PC-9 (cell line): ENCODE data around the gene CTXND1. TPM values are rescaled to one million over a fixed set of nuclear protein-coding genes. Genes with fewer than 3 reads are reported as not detected.
A peak's percentile ranks its signal among the peaks of the same experiment; 100 is the strongest.
"Not testable (repeated sequence)": the region's sequence is repeated elsewhere in the genome, so short reads cannot be mapped to it uniquely, and the experiment has no call there.

Experiments used
- BruUV-seq: library from RNA; stranded (reverse); fragments of 400-500 nt; replicated peaks from 2 replicates; lab custom pipeline; 2021; lab: Mats Ljungman, UMichigan
- CTCF ChIA-PET: fragments of 300-600 bp; sonication (Branson Sonifier 250); formaldehyde crosslinking; loops from one replicate; lab custom pipeline; 2022; ENCODE audit warnings: antibody characterized with exemption; lab: Charles Lee
- POLR2A ChIA-PET: fragments of 300-600 bp; sonication (Branson Sonifier 250); formaldehyde crosslinking; loops from one replicate; lab custom pipeline; 2022; ENCODE audit warnings: antibody characterized with exemption; ENCODE audit not compliant: unreplicated experiment; lab: Charles Lee
- DNase-seq, 2 experiments: peaks; one replicate each; pipeline versions ENCODE4 v3.0.0 to v3.0.0-alpha.2; 2015 to 2022; ENCODE audit warnings: mixed read lengths in 1 of 2
- H2AFZ ChIP-seq: fragments of 200-600 bp; sonication (generic); 2 replicates; pipeline ENCODE4 v1.8.1; 2017; ENCODE audit warnings: antibody characterized with exemption
- H3F3A ChIP-seq: fragments of 200-600 bp; sonication (generic); 2 replicates; pipeline ENCODE4 v1.8.1; 2017; ENCODE audit warnings: antibody characterized with exemption, mild to moderate bottlenecking, low read depth; ENCODE audit not compliant: insufficient read depth
- H3K27ac ChIP-seq: fragments of 200-600 bp; sonication (generic); 2 replicates; pipeline ENCODE4 v1.6.1; 2016; ENCODE audit warnings: mixed run types
- H3K27me3 ChIP-seq: fragments of 200-600 bp; sonication (generic); 2 replicates; pipeline ENCODE4 v1.6.1; 2016; ENCODE audit warnings: low read depth, mixed run types; ENCODE audit not compliant: insufficient read depth
- H3K36me3 ChIP-seq: fragments of 200-600 bp; sonication (generic); 2 replicates; pipeline ENCODE4 v1.6.1; 2016; ENCODE audit warnings: low read depth, mixed run types
- H3K4me1 ChIP-seq: fragments of 200-600 bp; sonication (generic); replicated peaks from 2 replicates; pipeline ENCODE4 v1.6.1; 2016; ENCODE audit warnings: mixed run types; ENCODE audit not compliant: insufficient read depth
- H3K4me2 ChIP-seq: fragments of 200-600 bp; sonication (generic); 2 replicates; pipeline ENCODE4 v1.6.1; 2017; ENCODE audit warnings: mixed run types
- H3K4me3 ChIP-seq: fragments of 200-600 bp; sonication (generic); 2 replicates; pipeline ENCODE4 v1.6.1; 2016; ENCODE audit warnings: mixed run types
- H3K79me2 ChIP-seq: fragments of 200-600 bp; sonication (generic); 2 replicates; pipeline ENCODE4 v1.6.1; 2017; ENCODE audit warnings: low read depth, mixed run types
- H3K9me2 ChIP-seq: fragments of 200-600 bp; sonication (generic); 2 replicates; pipeline ENCODE4 v1.8.1; 2017; ENCODE audit warnings: mild to moderate bottlenecking; ENCODE audit not compliant: insufficient read depth
- H3K9me3 ChIP-seq: fragments of 200-600 bp; sonication (generic); 2 replicates; pipeline ENCODE4 v1.8.1; 2016; ENCODE audit warnings: low read depth; ENCODE audit not compliant: insufficient read depth
- H4K20me1 ChIP-seq: fragments of 200-600 bp; sonication (generic); 2 replicates; pipeline ENCODE4 v1.8.1; 2017; ENCODE audit not compliant: insufficient read depth
- CTCF ChIP-seq: fragments of 200-600 bp; sonication (generic); conservative IDR thresholded peaks from 2 replicates; pipeline ENCODE4 v1.6.1; 2017; ENCODE audit warnings: mixed run types, antibody characterized with exemption, mild to moderate bottlenecking, moderate library complexity
- EZH2 ChIP-seq: fragments of 200-600 bp; sonication (generic); IDR thresholded peaks from 2 replicates; pipeline ENCODE4 v1.8.0; 2017; ENCODE audit warnings: antibody characterized with exemption, low read depth
- intact Hi-C: fragments of 100-400 bp; cut with micrococcal nuclease; formaldehyde crosslinking; loops from one replicate; pipeline ENCODE4 v1.10.0; 2022; ENCODE audit not compliant: unreplicated experiment
- total RNA-seq: library from RNA; stranded (reverse); gene quantifications from 2 replicates; pipeline ENCODE4 v1.2.3, GENCODE V29; 2021

CTXND1 gene
- total RNA-seq, 1 experiment from 2014 or later, result not detected

- CTCF ChIA-PET, result no interaction called here
- TF ChIP-seq EZH2, result no peak
- TF ChIP-seq CTCF, result no peak
- H3K27me3 ChIP-seq, result no peaks in the 10 kb centered on the region
- H3K4me2 ChIP-seq, result no peak overlapping the region
- no peaks in the 10 kb centered on the region for H3K9me2 ChIP-seq
- H3K4me3 ChIP-seq, result no peak overlapping the region
- DNase-seq, result no peak
- H3K36me3 ChIP-seq, result peaks cover 39% of the 10 kb centered on the region
- no TSS peak for BruUV-seq
- peak overlapping the region; percentile 72 for H3K27ac ChIP-seq
- H3K79me2 ChIP-seq, result peaks cover 15% of the 10 kb centered on the region
- H3K4me1 ChIP-seq, result peaks cover 36% of the 10 kb centered on the region
- no peaks in the 10 kb centered on the region for H4K20me1 ChIP-seq
- no peaks in the 10 kb centered on the region for H3K9me3 ChIP-seq
- no peak overlapping the region for H2AFZ ChIP-seq
- intact Hi-C loops, result no loop called here
- POLR2A ChIA-PET, result no interaction called here
- peaks cover 17% of the 10 kb centered on the region for H3F3A ChIP-seq
Observed at GRCh38 chr15:80159301-80159700, 92.7 kb downstream of the CTXND1 start.

GRCh38 chr15:80157215-80157614 lies 94.8 kb downstream of the CTXND1 start:
- intact Hi-C loops, result no loop called here
- H3K4me2 ChIP-seq, result no peak overlapping the region

GRCh38 chr15:80156176-80156720 lies 95.8 kb downstream of the CTXND1 start:
- no peaks in the 10 kb centered on the region for H4K20me1 ChIP-seq
- H3K4me3 ChIP-seq, result no peak overlapping the region
- H3K4me1 ChIP-seq, result peaks cover 47% of the 10 kb centered on the region
- no peak overlapping the region for H3K4me2 ChIP-seq
- no peak overlapping the region for H3K27ac ChIP-seq
- no TSS peak for BruUV-seq
- H3K79me2 ChIP-seq, result peaks cover 24% of the 10 kb centered on the region
- peaks cover 27% of the 10 kb centered on the region for H3F3A ChIP-seq
- no peaks in the 10 kb centered on the region for H3K27me3 ChIP-seq
- TF ChIP-seq CTCF, result no peak
- no peak for TF ChIP-seq EZH2
- H3K9me3 ChIP-seq, result no peaks in the 10 kb centered on the region
- ChIA-PET POLR2A (no interaction called here), CTCF (no interaction called here)
- intact Hi-C loops, result no loop called here
- no peaks in the 10 kb centered on the region for H3K9me2 ChIP-seq
- H2AFZ ChIP-seq, result no peak overlapping the region
- no peak for DNase-seq
- H3K36me3 ChIP-seq, result peaks cover 18% of the 10 kb centered on the region

More at GRCh38 chr15:80157215-80157614, 94.8 kb downstream of the CTXND1 start:
- Histone ChIP-seq H3F3A (peaks cover 25% of the 10 kb centered on the region), H3K4me1 (peaks cover 45% of the 10 kb centered on the region), H3K9me2 (no peaks in the 10 kb centered on the region), H3K9me3 (no peaks in the 10 kb centered on the region), H3K27ac (no peak overlapping the region), H3K79me2 (peaks cover 24% of the 10 kb centered on the region), H2AFZ (no peak overlapping the region), H4K20me1 (no peaks in the 10 kb centered on the region), H3K4me3 (no peak overlapping the region), H3K36me3 (peaks cover 27% of the 10 kb centered on the region), H3K27me3 (no peaks in the 10 kb centered on the region)
- ChIA-PET CTCF (interaction anchor here (0.7 kb wide), 1 partner anchor 154 kb away, joined by 4 read pairs; no protein-coding TSS in a partner anchor), POLR2A (interaction anchor here (0.7 kb wide), 1 partner anchor 561 kb away, joined by 3 read pairs; no protein-coding TSS in a partner anchor)
- no peak for TF ChIP-seq EZH2
- no peak for TF ChIP-seq CTCF
- BruUV-seq, result no TSS peak
- no peak for DNase-seq

GRCh38 chr15:80155378-80156175 lies 96.4 kb downstream of the CTXND1 start:
- H3K4me2 ChIP-seq, H3K27ac ChIP-seq, intact Hi-C loops, H3K9me2 ChIP-seq, DNase-seq, H4K20me1 ChIP-seq, H3K4me3 ChIP-seq, H3K27me3 ChIP-seq, BruUV-seq, H3K9me3 ChIP-seq, CTCF ChIA-PET, POLR2A ChIA-PET, H2AFZ ChIP-seq: not testable (repeated sequence)
- H3K4me1 ChIP-seq, result peaks cover 40% of the 10 kb centered on the region
- H3F3A ChIP-seq, result peaks cover 27% of the 10 kb centered on the region
- H3K36me3 ChIP-seq, result peaks cover 18% of the 10 kb centered on the region
- H3K79me2 ChIP-seq, result peaks cover 24% of the 10 kb centered on the region
